Esophagus (tissue), 2 donors: ENCODE measurements around the gene MAP3K6. TPM values are rescaled to one million over a fixed set of nuclear protein-coding genes. Genes with fewer than 3 reads are reported as not detected.

ENCODE experiments used
- H3K27ac ChIP-seq, 2 donors: one replicate each; pipeline ENCODE4 v1.5.1; 2013; ENCODE audit warnings: low read depth in 2 of 2, mild to moderate bottlenecking in 2 of 2, inconsistent platforms in 1 of 2, low read length in 1 of 2, moderate library complexity in 1 of 2
- H3K27me3 ChIP-seq, 2 donors: one replicate each; pipeline ENCODE4 v1.6.1; 2013; ENCODE audit warnings: low read length in 2 of 2, control low read depth in 1 of 2, mild to moderate bottlenecking in 1 of 2; ENCODE audit not compliant: insufficient read depth in 2 of 2, control insufficient read depth in 1 of 2
- H3K36me3 ChIP-seq, 2 donors: one replicate each; pipeline ENCODE4 v1.6.1; 2013; ENCODE audit warnings: low read length in 1 of 2; ENCODE audit not compliant: control insufficient read depth in 2 of 2, insufficient read depth in 2 of 2
- H3K4me1 ChIP-seq, 2 donors: one replicate each; pipeline ENCODE4 v1.6.1; 2013; ENCODE audit warnings: low read length in 1 of 2; ENCODE audit not compliant: control insufficient read depth in 2 of 2, insufficient read depth in 2 of 2
- H3K4me3 ChIP-seq, 2 donors: one replicate each; pipeline ENCODE4 v1.5.1; 2013; ENCODE audit warnings: low read length in 2 of 2, mild to moderate bottlenecking in 2 of 2, low read depth in 1 of 2, moderate library complexity in 1 of 2
- H3K9me3 ChIP-seq, 2 donors: one replicate each; pipeline ENCODE4 v1.6.1; 2013; ENCODE audit warnings: mild to moderate bottlenecking in 2 of 2, low read depth in 1 of 2, low read length in 1 of 2, moderate library complexity in 1 of 2; ENCODE audit not compliant: control insufficient read depth in 2 of 2, insufficient read depth in 1 of 2
- WGBS, 2 donors: extraction: QIAGEN DNeasy Blood & Tissue Kit; methylation state at CpG; one replicate each; pipeline ENCODE4 v1.1.7; 2013; 5-methylcytosine and 5-hydroxymethylcytosine counted together
- polyA plus RNA-seq, 2 donors: library from polyadenylated mRNA; stranded (reverse); fragments of 200-250 nt; gene quantifications; one replicate each; pipeline ENCODE4 v1.2.3, GENCODE V29; 2013
- donor health status: healthy with polysubstance abuse.
- donor health status: Bipolar disorder and iron deficiency.

The MAP3K6 gene
- polyA plus RNA-seq, 2 donors = 48.5 to 110 TPM

DNA sequence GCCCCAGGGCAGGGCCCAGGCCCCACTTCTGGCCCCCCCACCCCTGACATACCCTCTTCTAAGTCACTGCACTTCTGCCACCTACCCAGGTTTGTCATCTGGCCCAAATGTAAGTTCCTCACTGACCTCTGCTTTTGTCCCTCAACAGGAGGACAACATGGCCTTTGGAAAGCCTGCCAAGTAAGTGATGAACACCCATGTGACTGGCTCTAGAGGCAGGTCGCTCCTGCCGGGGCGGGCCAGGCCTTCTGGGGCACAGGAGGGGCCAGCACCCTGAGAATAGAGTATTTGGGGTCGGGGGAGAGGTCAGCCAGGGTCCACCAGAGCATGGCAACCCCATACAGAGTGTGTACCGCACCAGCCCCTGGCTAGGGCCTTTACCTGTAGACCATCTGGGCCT lies 34.8 kb downstream of the MAP3K6 start:
- WGBS, 2 donors = 84% methylated on average over 5 of the region's 5 CpGs
- Histone ChIP-seq H3K27ac (peak overlapping the region; percentile 28 to 45), H3K36me3 (peaks cover 32 to 46% of the 10 kb centered on the region in 2 donors), H3K4me3 (no peak overlapping the region), H3K9me3 (no peaks in the 10 kb centered on the region), H3K27me3 (no peaks in the 10 kb centered on the region), H3K4me1 (peaks cover 0 to 2% of the 10 kb centered on the region in 2 donors)

DNA sequence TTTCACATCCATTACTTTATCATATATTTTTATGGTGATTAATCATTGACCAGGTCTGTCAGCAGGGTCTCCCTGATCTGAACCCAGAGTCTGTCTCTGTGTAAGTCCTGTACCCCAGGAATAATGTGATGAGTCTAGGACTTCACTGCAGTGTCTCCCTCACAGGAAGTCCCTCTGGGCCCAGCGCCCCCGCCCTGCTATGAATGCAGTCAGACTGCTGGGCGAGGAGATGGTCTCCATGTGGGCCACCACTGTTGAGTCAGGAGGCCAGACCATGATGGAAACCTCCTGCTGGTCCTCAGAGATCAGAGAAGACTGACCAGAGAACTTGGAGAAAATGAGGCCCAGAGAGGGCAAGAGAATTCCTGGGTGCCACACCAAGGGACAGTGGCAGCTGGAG lies 35.3 kb downstream of the MAP3K6 start:
- peak overlapping the region; percentile 28 to 45 for H3K27ac ChIP-seq
- peaks cover 0 to 2% of the 10 kb centered on the region in 2 donors for H3K4me1 ChIP-seq
- H3K9me3 ChIP-seq = no peaks in the 10 kb centered on the region
- WGBS, 2 donors = 89 to 92% methylated on average over 3 of the region's 3 CpGs
- H3K27me3 ChIP-seq = no peaks in the 10 kb centered on the region
- H3K36me3 ChIP-seq = peaks cover 29 to 42% of the 10 kb centered on the region in 2 donors
- no peak overlapping the region for H3K4me3 ChIP-seq

DNA sequence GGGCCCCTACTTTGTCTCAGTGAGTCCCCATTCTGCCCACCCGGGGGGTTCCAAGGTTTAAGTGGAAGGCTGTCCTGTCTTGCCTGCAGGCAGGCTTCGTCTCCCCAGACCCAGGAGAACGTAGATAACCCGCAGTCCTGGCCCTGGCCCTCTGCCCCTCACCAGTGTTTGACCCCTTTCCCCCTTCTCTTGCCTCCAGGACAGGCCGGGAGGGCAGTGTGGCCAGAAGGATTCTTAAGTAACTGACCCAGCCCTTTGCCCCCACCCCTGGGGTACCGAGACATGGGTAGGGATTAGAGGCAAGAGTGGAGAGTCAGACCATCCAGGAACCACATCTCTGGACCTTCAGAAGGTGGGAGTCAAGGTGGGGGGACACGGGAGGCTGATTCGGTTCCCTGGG lies 36.0 kb downstream of the MAP3K6 start:
- 77 to 79% methylated on average over 8 of the region's 8 CpGs for WGBS, 2 donors
- H3K27me3 ChIP-seq = no peaks in the 10 kb centered on the region
- peaks cover 0 to 4% of the 10 kb centered on the region in 2 donors for H3K4me1 ChIP-seq
- H3K9me3 ChIP-seq = no peaks in the 10 kb centered on the region
- peaks cover 25 to 36% of the 10 kb centered on the region in 2 donors for H3K36me3 ChIP-seq
- H3K4me3 ChIP-seq = no peak overlapping the region
- H3K27ac ChIP-seq = peak overlapping the region; percentile 7 to 57

DNA sequence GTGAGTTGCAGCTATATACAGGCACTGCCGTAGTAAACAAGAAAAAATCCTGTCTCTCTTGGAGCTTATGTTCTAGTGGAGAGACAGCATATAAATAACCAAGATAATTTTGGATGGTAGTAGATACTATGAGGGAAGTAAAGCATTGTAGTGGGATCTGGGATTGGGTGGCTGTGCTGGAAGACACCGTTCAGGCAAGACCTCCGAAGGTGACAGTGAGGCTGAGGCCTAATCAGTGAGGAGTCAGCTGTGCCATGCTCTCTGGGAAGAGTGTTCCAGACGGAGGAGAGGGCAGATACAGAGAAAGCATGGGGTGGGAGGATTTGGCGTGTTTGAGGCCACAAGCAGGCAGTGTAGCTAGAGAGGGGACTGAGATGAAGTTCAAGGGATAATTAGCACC lies 38.8 kb downstream of the MAP3K6 start:
- Histone ChIP-seq H3K27ac (no peak overlapping the region), H3K27me3 (no peaks in the 10 kb centered on the region), H3K9me3 (no peaks in the 10 kb centered on the region), H3K36me3 (peaks cover 7 to 23% of the 10 kb centered on the region in 2 donors), H3K4me1 (peaks cover 0 to 10% of the 10 kb centered on the region in 2 donors), H3K4me3 (no peak overlapping the region)
- 86 to 89% methylated on average over 5 of the region's 5 CpGs for WGBS, 2 donors

DNA sequence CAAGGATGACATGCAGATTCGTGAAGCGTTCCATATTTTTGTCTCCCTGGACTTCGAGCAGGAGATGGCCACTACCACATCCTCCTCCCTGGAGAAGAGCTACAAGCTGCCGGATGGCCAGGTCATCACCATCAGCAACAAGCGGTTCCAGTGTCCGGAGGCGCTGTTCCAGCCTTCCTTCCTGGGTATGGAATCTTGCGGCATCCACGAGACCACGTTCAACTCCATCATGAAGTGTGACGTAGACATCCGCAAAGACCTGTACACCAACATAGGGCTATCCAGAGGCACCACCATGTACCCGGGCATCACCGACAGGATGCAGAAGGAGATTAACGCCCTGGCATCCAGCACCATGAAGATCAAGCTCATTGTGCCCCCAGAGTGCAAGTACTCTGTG lies 41.5 kb downstream of the MAP3K6 start:
- Histone ChIP-seq H3K4me3 (no peak overlapping the region), H3K27ac (peak overlapping the region in 1 of 2 donors; percentile 15), H3K4me1 (peaks cover 0 to 8% of the 10 kb centered on the region in 2 donors), H3K9me3 (no peaks in the 10 kb centered on the region), H3K36me3 (peaks cover 0 to 9% of the 10 kb centered on the region in 2 donors), H3K27me3 (no peaks in the 10 kb centered on the region)
- WGBS, 2 donors = 92 to 95% methylated on average over 15 of the region's 15 CpGs

DNA sequence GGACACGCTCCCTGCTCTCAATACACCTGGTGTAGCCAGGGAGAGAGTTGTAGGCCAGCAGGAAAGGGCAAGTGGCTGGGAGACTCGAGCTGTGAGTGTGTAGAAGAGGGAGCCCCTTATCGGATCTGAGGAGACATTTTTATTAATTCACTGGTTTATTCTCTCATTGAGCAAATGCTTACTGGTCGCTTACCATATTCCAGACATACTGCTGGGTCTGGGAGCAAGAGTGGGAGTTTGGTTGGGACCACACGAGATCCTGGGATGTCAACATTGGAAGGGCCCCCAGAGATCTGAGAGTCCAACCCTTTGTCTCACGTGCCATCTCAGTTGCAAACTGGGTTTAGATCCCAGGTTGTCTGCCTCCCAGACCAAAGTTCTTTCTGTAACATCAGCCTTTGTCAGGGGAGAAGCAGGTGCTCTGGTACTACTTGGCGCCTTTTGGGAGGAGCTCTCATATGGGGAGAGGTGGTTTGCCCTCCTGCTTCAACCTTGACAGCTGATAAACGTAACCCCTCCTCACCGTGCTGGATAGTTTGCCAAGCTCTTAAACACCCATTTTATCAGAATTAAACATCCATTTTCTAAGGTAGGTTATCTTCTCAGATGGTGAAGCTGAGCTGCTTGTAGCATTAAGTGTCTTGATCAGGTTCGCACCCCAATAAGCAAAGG lies 44.1 kb downstream of the MAP3K6 start:
- peak overlapping the region; percentile 79 to 85 for H3K4me3 ChIP-seq
- peaks cover 0 to 9% of the 10 kb centered on the region in 2 donors for H3K36me3 ChIP-seq
- WGBS, 2 donors = 7 to 10% methylated on average over 10 of the region's 10 CpGs
- no peaks in the 10 kb centered on the region for H3K9me3 ChIP-seq
- peak overlapping the region; percentile 92 to 95 for H3K27ac ChIP-seq
- no peaks in the 10 kb centered on the region for H3K27me3 ChIP-seq
- H3K4me1 ChIP-seq = peaks cover 0 to 8% of the 10 kb centered on the region in 2 donors

DNA sequence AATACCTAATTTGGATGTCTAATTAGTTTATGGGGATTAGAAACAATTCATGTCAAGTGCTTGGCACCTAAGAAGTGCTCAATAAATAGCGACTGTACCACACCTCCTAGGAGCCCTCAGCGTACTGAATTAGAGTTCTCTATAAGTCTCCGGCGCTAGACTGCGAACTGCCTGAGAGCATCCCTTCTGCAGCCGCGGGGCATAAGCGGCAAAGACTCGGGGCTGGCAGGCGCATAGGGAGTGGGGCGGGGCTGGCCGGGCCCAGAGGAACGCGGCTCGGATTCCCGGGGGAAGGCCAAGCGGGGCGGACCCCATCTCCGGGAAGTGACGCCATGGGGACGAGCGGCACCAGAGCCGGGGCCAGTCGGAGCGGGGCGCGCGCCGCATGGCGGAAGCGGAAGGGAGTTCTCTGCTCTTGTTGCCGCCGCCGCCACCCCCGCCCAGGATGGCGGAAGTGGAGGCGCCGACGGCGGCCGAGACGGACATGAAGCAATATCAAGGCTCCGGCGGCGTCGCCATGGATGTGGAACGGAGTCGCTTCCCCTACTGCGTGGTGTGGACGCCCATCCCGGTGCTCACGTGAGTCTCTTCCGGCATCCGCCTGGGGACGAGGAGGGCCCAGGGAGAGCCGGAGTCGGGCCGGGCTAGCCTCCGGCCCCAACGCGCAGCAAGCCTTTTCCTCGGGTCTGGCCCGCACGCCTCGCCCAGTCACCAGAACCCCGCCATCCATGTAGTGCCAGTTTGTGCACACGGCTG lies 44.8 kb downstream of the MAP3K6 start, which contains the start of gene TMEM222:
Gene TMEM222 (plus strand): TSS at position 351 of the 756 bp plus-strand sequence. CDS start 35 bp downstream, at position 386.
- H3K9me3 ChIP-seq = no peaks in the 10 kb centered on the region
- no peaks in the 10 kb centered on the region for H3K27me3 ChIP-seq
- H3K4me3 ChIP-seq = peak within 1 kb of the TSS; percentile 79 to 85
- peaks cover 0 to 8% of the 10 kb centered on the region in 2 donors for H3K4me1 ChIP-seq
- H3K27ac ChIP-seq = peak within 1 kb of the TSS; percentile 92 to 95
- 0 to 1% methylated on average over 63 to 67 of the region's 67 CpGs for WGBS, 2 donors
- peaks cover 0 to 9% of the 10 kb centered on the region in 2 donors for H3K36me3 ChIP-seq

DNA sequence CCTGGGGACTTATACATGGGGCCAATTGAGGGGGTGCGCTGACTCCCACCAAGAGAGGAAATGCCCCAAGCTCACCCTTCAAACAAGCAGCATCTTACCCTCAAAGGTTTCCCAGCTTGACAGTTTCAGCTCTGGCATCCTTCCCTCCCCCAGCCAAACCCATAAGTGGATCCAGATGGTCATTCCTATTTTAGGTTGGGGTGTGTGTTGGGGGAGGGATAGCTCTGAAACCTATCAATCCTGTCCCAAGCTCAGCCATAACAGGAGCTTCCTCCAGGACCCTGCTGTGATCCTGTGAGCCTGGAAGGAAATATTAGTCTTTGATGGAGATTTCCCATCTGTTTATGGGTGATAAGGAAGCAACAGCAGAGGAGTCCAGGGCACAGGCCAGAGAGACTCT lies 48.2 kb downstream of the MAP3K6 start:
- no peaks in the 10 kb centered on the region for H3K27me3 ChIP-seq
- H3K4me3 ChIP-seq = no peak overlapping the region
- 67 to 72% methylated on average over 1 of the region's 1 CpG for WGBS, 2 donors
- H3K4me1 ChIP-seq = no peaks in the 10 kb centered on the region
- H3K36me3 ChIP-seq = no peaks in the 10 kb centered on the region
- H3K9me3 ChIP-seq = no peaks in the 10 kb centered on the region
- H3K27ac ChIP-seq = no peak overlapping the region

DNA sequence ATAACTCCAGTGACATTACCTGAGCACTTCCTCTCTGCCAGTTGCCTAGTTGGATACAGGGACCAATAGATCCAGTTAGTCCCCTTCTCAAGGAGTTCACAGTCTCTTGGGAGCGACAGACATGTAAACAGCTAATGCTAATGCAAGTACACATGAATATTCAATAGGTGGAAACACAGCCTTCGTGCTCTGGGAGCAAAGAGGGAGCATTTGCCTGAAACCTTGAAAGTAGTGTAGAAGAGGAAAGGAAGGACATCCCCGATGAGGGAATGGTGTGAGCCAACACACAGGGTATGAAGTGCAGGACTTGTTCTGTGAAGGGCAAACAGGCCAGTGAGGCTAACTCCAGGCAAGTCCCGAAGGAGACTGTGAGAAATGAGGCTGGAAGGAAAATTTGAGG lies 48.6 kb downstream of the MAP3K6 start:
- H3K27me3 ChIP-seq = no peaks in the 10 kb centered on the region
- no peaks in the 10 kb centered on the region for H3K4me1 ChIP-seq
- no peaks in the 10 kb centered on the region for H3K9me3 ChIP-seq
- no peak overlapping the region for H3K4me3 ChIP-seq
- no peak overlapping the region for H3K27ac ChIP-seq
- WGBS, 2 donors = 30 to 33% methylated on average over 4 of the region's 4 CpGs
- no peaks in the 10 kb centered on the region for H3K36me3 ChIP-seq
